T-helper 1 cell treated with Interleukin-12 subunit alpha and Interleukin-12 subunit beta and Interleukin-4 antibody, amounts not matched to agents 30 μg/mL and 1 μg/mL, for 36 hours (primary cell): ENCODE results near the gene DCLK1.

ENCODE experiments used
- H3K27ac Mint-ChIP-seq: one replicate; pipeline ENCODE4 v1.8.0; 2021; ENCODE audit warnings: mild to moderate bottlenecking, mixed read lengths
- H3K27me3 Mint-ChIP-seq: one replicate; pipeline ENCODE4 v1.8.0; 2021; ENCODE audit warnings: low read depth, mixed read lengths
- H3K36me3 Mint-ChIP-seq: one replicate; pipeline ENCODE4 v1.8.0; 2021; ENCODE audit warnings: low read depth, mixed read lengths
- H3K4me1 Mint-ChIP-seq: one replicate; pipeline ENCODE4 v1.8.0; 2021; ENCODE audit warnings: low read depth, mixed read lengths
- H3K4me3 Mint-ChIP-seq: one replicate; pipeline ENCODE4 v1.8.0; 2021; ENCODE audit warnings: mild to moderate bottlenecking, moderate library complexity, mixed read lengths
- H3K9me3 Mint-ChIP-seq: one replicate; pipeline ENCODE4 v1.8.0; 2021; ENCODE audit warnings: mixed read lengths

The DCLK1 gene

GRCh38 chr13:35923347-35923746 is 207.8 kb downstream of the DCLK1 start:
- no peaks in the 10 kb centered on the region for H3K27me3 Mint-ChIP-seq
- no peaks in the 10 kb centered on the region for H3K36me3 Mint-ChIP-seq
- H3K4me1 Mint-ChIP-seq, result no peaks in the 10 kb centered on the region
- peaks cover 4% of the 10 kb centered on the region for H3K9me3 Mint-ChIP-seq
- H3K27ac Mint-ChIP-seq, result no peak overlapping the region
- H3K4me3 Mint-ChIP-seq, result no peak overlapping the region

GRCh38 chr13:35920816-35921215 is 210.4 kb downstream of the DCLK1 start:
- Mint-ChIP-seq H3K9me3 (peaks cover 3% of the 10 kb centered on the region), H3K4me3 (no peak overlapping the region)

GRCh38 chr13:35917942-35918645 is 213.1 kb downstream of the DCLK1 start:
- H3K4me3 Mint-ChIP-seq, result no peak overlapping the region
- H3K27ac Mint-ChIP-seq, result no peak overlapping the region
- no peaks in the 10 kb centered on the region for H3K4me1 Mint-ChIP-seq
- H3K9me3 Mint-ChIP-seq, result peaks cover 3% of the 10 kb centered on the region
- H3K36me3 Mint-ChIP-seq, result no peaks in the 10 kb centered on the region
- no peaks in the 10 kb centered on the region for H3K27me3 Mint-ChIP-seq

More at GRCh38 chr13:35920816-35921215, 210.4 kb downstream of the DCLK1 start:
- no peaks in the 10 kb centered on the region for H3K36me3 Mint-ChIP-seq
- no peaks in the 10 kb centered on the region for H3K27me3 Mint-ChIP-seq
- H3K27ac Mint-ChIP-seq, result no peak overlapping the region
- H3K4me1 Mint-ChIP-seq, result no peaks in the 10 kb centered on the region

DNA sequence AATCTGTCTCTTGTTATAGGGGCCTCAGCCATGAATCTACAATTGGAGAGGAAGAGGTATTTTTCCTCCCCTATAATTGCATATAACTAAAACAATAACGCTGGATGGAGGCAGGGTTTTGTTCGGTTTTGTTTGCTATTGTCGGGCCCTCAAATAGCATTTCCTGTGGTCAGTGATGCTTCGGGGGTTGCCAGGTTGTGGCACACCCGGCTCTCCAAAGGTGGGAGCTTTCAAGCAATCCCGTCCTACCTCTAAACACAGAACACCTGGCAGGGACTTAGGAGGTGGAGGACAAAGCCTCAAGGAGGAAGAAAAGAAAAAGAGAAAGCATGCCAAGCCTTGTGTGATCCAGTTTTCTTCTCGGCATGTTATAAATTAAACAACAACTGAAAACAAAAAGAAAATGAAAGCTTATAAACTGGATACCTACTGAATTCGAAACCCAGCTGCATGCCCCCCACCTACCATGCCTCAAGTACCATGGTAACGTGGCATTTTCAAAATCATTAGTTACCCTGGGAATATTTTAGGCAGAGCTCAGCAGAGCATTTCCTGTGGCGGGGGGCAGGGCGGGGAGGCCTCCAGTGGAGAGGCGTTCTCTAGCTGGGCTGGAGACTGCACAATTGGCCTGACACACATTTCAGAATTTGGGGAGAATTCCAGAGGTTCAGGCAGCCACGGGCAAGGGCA is 213.8 kb downstream of the DCLK1 start:
- H3K27ac Mint-ChIP-seq, result no peak overlapping the region
- no peak overlapping the region for H3K4me3 Mint-ChIP-seq
- no peaks in the 10 kb centered on the region for H3K27me3 Mint-ChIP-seq
- no peaks in the 10 kb centered on the region for H3K4me1 Mint-ChIP-seq
- H3K36me3 Mint-ChIP-seq, result no peaks in the 10 kb centered on the region
- peaks cover 3% of the 10 kb centered on the region for H3K9me3 Mint-ChIP-seq

DNA sequence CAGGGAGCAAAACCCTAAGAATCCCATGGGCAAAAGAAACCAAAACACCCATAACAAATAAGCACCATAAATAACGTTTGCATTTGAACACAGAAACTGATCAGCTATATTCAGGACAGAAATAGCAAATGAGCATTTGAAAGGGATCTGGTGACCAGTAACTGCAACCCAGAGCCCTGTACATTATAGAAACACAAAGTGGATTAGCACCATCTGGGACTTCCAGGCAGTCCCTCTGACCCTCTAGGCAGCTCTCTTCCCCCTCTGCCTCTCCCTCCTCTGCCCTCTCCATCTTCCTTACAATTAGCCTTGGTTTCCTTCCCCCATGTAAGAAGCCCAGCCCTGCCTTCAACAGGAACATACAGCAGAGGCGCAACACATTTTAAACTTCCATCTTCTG is 215.0 kb downstream of the DCLK1 start:
- Mint-ChIP-seq H3K4me1 (no peaks in the 10 kb centered on the region), H3K27ac (no peak overlapping the region), H3K27me3 (no peaks in the 10 kb centered on the region), H3K4me3 (no peak overlapping the region), H3K36me3 (no peaks in the 10 kb centered on the region), H3K9me3 (peaks cover under 1% of the 10 kb centered on the region)

- Mint-ChIP-seq H3K9me3 (no peaks in the 10 kb centered on the region), H3K36me3 (no peaks in the 10 kb centered on the region), H3K4me3 (no peak overlapping the region), H3K27me3 (no peaks in the 10 kb centered on the region), H3K4me1 (no peaks in the 10 kb centered on the region), H3K27ac (no peak overlapping the region)
These were observed 216.5 kb downstream of the DCLK1 start for GRCh38 chr13:35914662-35915061.

- Mint-ChIP-seq H3K27me3 (no peaks in the 10 kb centered on the region), H3K4me3 (no peak overlapping the region), H3K36me3 (no peaks in the 10 kb centered on the region), H3K9me3 (no peaks in the 10 kb centered on the region), H3K27ac (no peak overlapping the region), H3K4me1 (no peaks in the 10 kb centered on the region)
These were observed 218.3 kb downstream of the DCLK1 start for GRCh38 chr13:35912841-35913240.

DNA sequence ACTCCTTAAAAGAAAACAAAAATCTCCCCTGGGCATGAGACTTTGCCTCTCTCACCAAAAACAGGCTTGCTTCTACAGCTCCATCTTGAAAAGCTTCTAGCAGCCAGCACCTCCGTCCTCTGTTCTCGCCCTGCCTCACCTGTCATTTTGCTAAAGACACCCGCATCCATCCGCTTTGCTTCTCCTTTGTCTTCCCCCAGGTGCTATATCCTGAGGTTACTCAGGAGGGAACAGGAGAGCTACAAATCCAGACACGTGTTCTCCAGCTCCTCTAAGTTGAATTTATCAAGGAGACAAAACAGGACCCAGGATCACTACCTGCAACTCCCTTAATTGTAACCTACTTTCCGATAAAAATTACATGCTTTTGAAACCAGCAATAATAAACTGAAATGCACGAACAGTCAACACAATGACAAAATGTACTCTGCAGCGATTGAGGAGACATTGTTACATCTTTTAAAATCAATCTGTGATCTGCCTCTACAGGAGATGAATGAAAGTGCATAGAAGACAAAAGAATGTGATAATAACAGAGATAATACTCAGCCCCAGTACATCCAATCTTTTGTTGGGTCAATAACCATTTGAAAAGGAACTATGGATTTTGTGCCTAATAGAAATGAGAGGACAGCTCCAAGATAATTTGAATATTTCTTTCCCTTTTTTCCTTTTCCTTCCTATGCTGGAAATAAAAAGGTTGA is 221.2 kb downstream of the DCLK1 start:
- Mint-ChIP-seq H3K4me1 (no peaks in the 10 kb centered on the region), H3K27me3 (no peaks in the 10 kb centered on the region), H3K27ac (no peak overlapping the region), H3K36me3 (no peaks in the 10 kb centered on the region), H3K4me3 (no peak overlapping the region), H3K9me3 (no peaks in the 10 kb centered on the region)

DNA sequence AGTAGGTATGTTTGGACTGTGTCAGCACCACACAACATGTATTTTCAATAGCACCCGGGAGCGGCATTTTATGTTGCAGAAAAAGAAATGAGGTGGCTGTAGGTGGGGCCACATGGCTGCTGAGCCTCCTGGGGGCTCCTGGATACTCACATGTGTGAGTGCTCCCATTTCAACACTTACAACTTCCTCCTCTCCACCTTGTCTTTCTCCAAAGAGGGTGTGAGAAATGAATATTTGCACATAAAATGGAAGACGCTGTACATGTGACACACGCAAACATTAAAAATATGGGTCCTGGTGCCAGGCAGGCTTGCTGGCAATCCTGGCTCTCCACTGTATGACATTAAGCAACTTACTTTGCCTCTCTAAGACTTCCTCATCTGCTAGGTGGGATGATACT is 222.1 kb downstream of the DCLK1 start:
- no peaks in the 10 kb centered on the region for H3K27me3 Mint-ChIP-seq
- H3K4me3 Mint-ChIP-seq, result no peak overlapping the region
- no peaks in the 10 kb centered on the region for H3K9me3 Mint-ChIP-seq
- no peak overlapping the region for H3K27ac Mint-ChIP-seq
- H3K36me3 Mint-ChIP-seq, result no peaks in the 10 kb centered on the region
- H3K4me1 Mint-ChIP-seq, result no peaks in the 10 kb centered on the region

- Mint-ChIP-seq H3K9me3 (no peaks in the 10 kb centered on the region), H3K27ac (no peak overlapping the region), H3K4me1 (no peaks in the 10 kb centered on the region), H3K36me3 (no peaks in the 10 kb centered on the region), H3K27me3 (no peaks in the 10 kb centered on the region), H3K4me3 (no peak overlapping the region)
These were observed 223.0 kb downstream of the DCLK1 start for GRCh38 chr13:35908226-35908625.

DNA sequence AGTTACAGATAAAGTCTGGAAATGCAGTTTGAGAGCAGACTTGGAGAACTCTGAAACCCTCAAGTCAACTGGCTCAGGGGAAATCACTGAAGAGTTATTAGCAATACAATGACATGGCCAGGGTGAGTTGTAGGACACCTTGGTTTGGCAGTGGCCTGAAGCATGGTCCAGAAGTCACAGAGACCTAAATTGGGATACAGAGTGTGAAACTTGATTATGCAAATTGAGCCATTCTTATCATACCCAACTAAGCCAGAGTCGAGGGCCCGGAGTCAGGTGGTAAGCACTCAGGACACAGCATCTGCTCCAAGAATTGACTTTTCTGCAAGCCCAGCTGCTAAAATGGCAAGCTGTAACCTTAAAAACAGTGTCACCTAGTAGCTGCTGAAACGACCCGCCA is 224.5 kb downstream of the DCLK1 start:
- Mint-ChIP-seq H3K36me3 (no peaks in the 10 kb centered on the region), H3K27ac (no peak overlapping the region), H3K27me3 (no peaks in the 10 kb centered on the region), H3K4me3 (no peak overlapping the region), H3K9me3 (no peaks in the 10 kb centered on the region), H3K4me1 (no peaks in the 10 kb centered on the region)

- no peaks in the 10 kb centered on the region for H3K27me3 Mint-ChIP-seq
- peaks cover 4% of the 10 kb centered on the region for H3K9me3 Mint-ChIP-seq
- H3K4me1 Mint-ChIP-seq, result no peaks in the 10 kb centered on the region
- no peaks in the 10 kb centered on the region for H3K36me3 Mint-ChIP-seq
- H3K27ac Mint-ChIP-seq, result no peak overlapping the region
- H3K4me3 Mint-ChIP-seq, result no peak overlapping the region
These were observed 228.1 kb downstream of the DCLK1 start for GRCh38 chr13:35903075-35903474.

DNA sequence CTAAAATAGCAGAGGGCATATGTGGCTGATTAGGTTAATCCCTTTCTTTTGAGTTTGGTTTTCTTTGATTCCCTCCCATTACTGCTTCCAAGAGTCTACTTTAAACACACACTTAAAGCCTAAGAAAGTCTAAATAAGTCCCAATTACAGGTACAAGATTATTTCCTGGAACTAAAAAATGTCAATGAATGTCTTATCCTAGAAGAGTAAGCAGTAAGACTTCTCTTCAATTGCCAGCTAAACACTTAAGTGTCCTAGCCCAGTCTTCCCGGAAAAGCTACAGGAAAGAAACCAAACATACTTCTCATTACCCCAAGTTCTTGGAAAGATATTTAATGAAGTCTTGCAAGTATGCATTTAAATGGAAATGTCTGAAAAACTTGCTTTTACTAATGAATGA is 233.1 kb downstream of the DCLK1 start:
- no peak overlapping the region for H3K27ac Mint-ChIP-seq
- peaks cover 5% of the 10 kb centered on the region for H3K9me3 Mint-ChIP-seq
- H3K27me3 Mint-ChIP-seq, result no peaks in the 10 kb centered on the region

GRCh38 chr13:35894636-35895035 is 236.5 kb downstream of the DCLK1 start:
- Mint-ChIP-seq H3K4me3 (no peak overlapping the region), H3K9me3 (peaks cover 5% of the 10 kb centered on the region), H3K36me3 (no peaks in the 10 kb centered on the region), H3K27ac (no peak overlapping the region), H3K27me3 (no peaks in the 10 kb centered on the region), H3K4me1 (no peaks in the 10 kb centered on the region)

More for the DNA sequence above, 233.1 kb downstream of the DCLK1 start:
- H3K4me1 Mint-ChIP-seq, result no peaks in the 10 kb centered on the region
- no peak overlapping the region for H3K4me3 Mint-ChIP-seq
- no peaks in the 10 kb centered on the region for H3K36me3 Mint-ChIP-seq
